Right ventricle myocardium superior (tissue), 1 donor: Measurements from ENCODE around the gene FAM83B. TPM values are rescaled to one million over a fixed set of nuclear protein-coding genes. Genes with fewer than 3 reads are reported as not detected.
"Not testable (repeated sequence)": the region's sequence is repeated elsewhere in the genome, so short reads cannot be mapped to it uniquely, and the experiment has no call there.

Experiments
- ATAC-seq: fragments of 200-7000 bp; cut with Tn5 transposase; one replicate; pipeline ENCODE4 v1.9.1; 2020; ENCODE audit warnings: mild to moderate bottlenecking; ENCODE audit not compliant: poor library complexity
- DNase-seq: peaks from one replicate; pipeline ENCODE4 v3.0.0-alpha.2; 2020
- intact Hi-C: fragments of 100-400 bp; cut with DNase I; formaldehyde crosslinking; loops from one replicate; pipeline ENCODE4 v1.11.2; 2022
- long read RNA-seq: library from polyadenylated mRNA; unstranded; transcript quantifications from one replicate; pipeline ENCODE4 v2.0.0, GENCODE V29; 2021
- total RNA-seq: library from RNA; stranded (reverse); fragmentation: NEBNext Ultra II Directional; extraction: Animal tissue kit (Norgen Biotek cat#: 25700); gene quantifications from one replicate; pipeline ENCODE4 v1.2.1, GENCODE V29; 2021
- donor health status: DM: no; HTN: yes; CAD: no; lungs with severe emphysema.

The FAM83B gene
- total RNA-seq: 1.6 TPM
- long read RNA-seq: 0 reads

GRCh38 chr6:54846243-54846856 lies at the start of gene FAM83B:
TSS of gene FAM83B (plus strand) at chr6:54846771. CDS start at chr6:54870247, 23,476 bp downstream.
- ATAC-seq: peak; percentile 80
- intact Hi-C loops: no loop called here
- DNase-seq: peak; percentile 42

- intact Hi-C loops, DNase-seq, ATAC-seq: not testable (repeated sequence)
These were observed 49.7 kb upstream of the FAM83B start for GRCh38 chr6:54796918-54797317.

- ATAC-seq (no peak), DNase-seq (no peak)
- intact Hi-C loops: no loop called here
These were observed 46.4 kb upstream of the FAM83B start for GRCh38 chr6:54800050-54800600.

GRCh38 chr6:54801244-54801643 lies 45.3 kb upstream of the FAM83B start:
- no peak for ATAC-seq
- intact Hi-C loops: no loop called here

GRCh38 chr6:54801669-54802068 lies 44.9 kb upstream of the FAM83B start:
- intact Hi-C loops: no loop called here
- DNase-seq (no peak), ATAC-seq (no peak)

More at GRCh38 chr6:54801244-54801643, 45.3 kb upstream of the FAM83B start:
- DNase-seq: no peak

GRCh38 chr6:54802775-54803634 lies 43.6 kb upstream of the FAM83B start:
- intact Hi-C loops: no loop called here
- DNase-seq (no peak), ATAC-seq (peak; percentile 58)

GRCh38 chr6:54805077-54805476 lies 41.5 kb upstream of the FAM83B start:
- DNase-seq: no peak
- ATAC-seq: no peak
- intact Hi-C loops: no loop called here

- intact Hi-C loops: no loop called here
- no peak for DNase-seq
These were observed 36.4 kb upstream of the FAM83B start for GRCh38 chr6:54810147-54810546.

GRCh38 chr6:54813892-54814291 lies 32.7 kb upstream of the FAM83B start:
- ATAC-seq (no peak), DNase-seq (no peak)
- intact Hi-C loops: no loop called here

More at GRCh38 chr6:54810147-54810546, 36.4 kb upstream of the FAM83B start:
- no peak for ATAC-seq

- ATAC-seq (no peak), DNase-seq (no peak)
- intact Hi-C loops: no loop called here
These were observed 29.3 kb upstream of the FAM83B start for GRCh38 chr6:54817236-54817635.

- peak; percentile 45 for ATAC-seq
- intact Hi-C loops: no loop called here
- DNase-seq: no peak
These were observed 28.7 kb upstream of the FAM83B start for GRCh38 chr6:54817834-54818233.

- intact Hi-C loops, ATAC-seq, DNase-seq: not testable (repeated sequence)
These were observed 22.3 kb upstream of the FAM83B start for GRCh38 chr6:54824225-54824624.

- ATAC-seq (peak; percentile 68), DNase-seq (no peak)
- intact Hi-C loops: no loop called here
These were observed 19.6 kb upstream of the FAM83B start for GRCh38 chr6:54827010-54827409.

GRCh38 chr6:54830216-54830615 lies 16.4 kb upstream of the FAM83B start:
- DNase-seq (no peak), ATAC-seq (no peak)
- intact Hi-C loops: no loop called here

GRCh38 chr6:54835176-54835575 lies 11.4 kb upstream of the FAM83B start:
- intact Hi-C loops: no loop called here
- ATAC-seq (no peak), DNase-seq (no peak)

GRCh38 chr6:54846857-54847674 lies 495 bp downstream of the FAM83B start:
- DNase-seq (peak; percentile 42), ATAC-seq (peak; percentile 58)
- intact Hi-C loops: no loop called here

GRCh38 chr6:54847799-54848597 lies 1.4 kb downstream of the FAM83B start:
- no peak for DNase-seq
- ATAC-seq: no peak
- intact Hi-C loops: no loop called here

GRCh38 chr6:54850114-54850513 lies 3.5 kb downstream of the FAM83B start:
- no peak for DNase-seq
- intact Hi-C loops: no loop called here
- ATAC-seq: no peak
